ENCODE measurements around the gene STAP2. TPM values are rescaled to one million over a fixed set of nuclear protein-coding genes. Genes with fewer than 3 reads are reported as not detected.
"Not testable (repeated sequence)": the region's sequence is repeated elsewhere in the genome, so short reads cannot be mapped to it uniquely, and the experiment has no call there.

Gene STAP2
- total RNA-seq, 2 donors from 2014 or later, result 17.9 to 31.0 TPM

- intact Hi-C loops (cut with DNase I), result no loop called here
- TF ChIP-seq CTCF (IDR thresholded peaks at IDR 0.05), result no peak
- TF ChIP-seq POLR2A (IDR thresholded peaks at IDR 0.05), result no peak
- Histone ChIP-seq H3K27me3 (no peaks in the 10 kb centered on the region), H3K27ac (no peak overlapping the region), H3K4me3 (no peak overlapping the region), H3K36me3 (replicated peaks in 1 of 2; ENCODE audit: insufficient read depth in 1 of 2, low read depth in 2 of 2) (no peaks in the 10 kb centered on the region), H3K4me1 (no peaks in the 10 kb centered on the region), H3K9me3 (no peaks in the 10 kb centered on the region)
- 73 to 78% methylated on average over 14 to 16 of the region's 16 CpGs for WGBS, 2 donors
- DNase-seq (no peak), ATAC-seq (no peak)
Observed at GRCh38 chr19:4288091-4288777, 50.4 kb downstream of the STAP2 start.

DNA sequence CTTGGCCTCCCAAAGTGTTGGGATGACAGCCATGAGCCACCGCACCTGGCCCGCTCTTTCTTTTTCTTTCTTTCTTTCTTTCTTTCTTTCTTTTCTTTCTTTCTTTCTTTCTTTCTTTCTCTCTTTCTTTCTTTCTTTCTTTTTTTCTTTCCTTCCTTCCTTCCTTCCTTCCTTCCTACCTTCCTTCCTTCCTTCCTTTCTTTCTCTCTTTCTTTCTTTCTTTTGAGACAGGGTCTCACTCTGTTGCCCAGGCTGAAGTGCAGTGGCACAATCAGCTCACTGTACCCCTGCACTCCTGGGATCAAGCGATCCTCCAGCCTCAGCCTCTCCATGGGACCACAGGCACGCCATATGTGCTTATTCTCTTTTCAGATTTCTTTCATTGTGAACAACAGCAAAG is 52.5 kb downstream of the STAP2 start:
- H3K4me3 ChIP-seq; intact Hi-C loops (cut with DNase I); H3K36me3 ChIP-seq (replicated peaks in 1 of 2; ENCODE audit: insufficient read depth in 1 of 2, low read depth in 2 of 2); ATAC-seq; H3K27ac ChIP-seq; H3K4me1 ChIP-seq; DNase-seq; H3K27me3 ChIP-seq; H3K9me3 ChIP-seq: not testable (repeated sequence)
- 71 to 85% methylated on average over 4 of the region's 4 CpGs for WGBS, 2 donors

- H3K36me3 ChIP-seq (replicated peaks in 1 of 2; ENCODE audit: insufficient read depth in 1 of 2, low read depth in 2 of 2), result no peaks in the 10 kb centered on the region
- ATAC-seq (no peak), DNase-seq (no peak)
- TF ChIP-seq CTCF (IDR thresholded peaks at IDR 0.05) (no peak), POLR2A (IDR thresholded peaks at IDR 0.05) (no peak)
- H3K4me1 ChIP-seq, result no peaks in the 10 kb centered on the region
- no peak overlapping the region for H3K4me3 ChIP-seq
- intact Hi-C loops (cut with DNase I), result no loop called here
- WGBS, 2 donors, result 64 to 68% methylated on average over 4 to 6 of the region's 6 CpGs
- H3K9me3 ChIP-seq, result no peaks in the 10 kb centered on the region
- H3K27me3 ChIP-seq, result peaks cover 0 to 4% of the 10 kb centered on the region in 2 donors
- no peak overlapping the region for H3K27ac ChIP-seq
Observed at GRCh38 chr19:4284974-4285373, 53.7 kb downstream of the STAP2 start.

GRCh38 chr19:4284176-4284958 is 54.3 kb downstream of the STAP2 start:
- no peaks in the 10 kb centered on the region for H3K36me3 ChIP-seq (replicated peaks in 1 of 2; ENCODE audit: insufficient read depth in 1 of 2, low read depth in 2 of 2)
- peak in 1 of 4 donors; percentile 30 for DNase-seq
- TF ChIP-seq POLR2A (IDR thresholded peaks at IDR 0.05) (no peak), CTCF (IDR thresholded peaks at IDR 0.05) (no peak)
- H3K4me1 ChIP-seq, result peaks cover 5% of the 10 kb centered on the region
- intact Hi-C loops (cut with DNase I), result no loop called here
- no peaks in the 10 kb centered on the region for H3K9me3 ChIP-seq
- 33 to 38% methylated on average over 16 to 20 of the region's 20 CpGs for WGBS, 2 donors
- peaks cover 0 to 10% of the 10 kb centered on the region in 2 donors for H3K27me3 ChIP-seq
- ATAC-seq, result no peak
- no peak overlapping the region for H3K27ac ChIP-seq
- H3K4me3 ChIP-seq, result no peak overlapping the region

GRCh38 chr19:4279530-4280422 is 58.9 kb downstream of the STAP2 start:
- intact Hi-C loops (cut with DNase I), result no loop called here
- TF ChIP-seq CTCF (IDR thresholded peaks at IDR 0.05) (no peak), POLR2A (IDR thresholded peaks at IDR 0.05) (no peak)
- no peak overlapping the region for H3K4me3 ChIP-seq
- H3K4me1 ChIP-seq, result peaks cover 12% of the 10 kb centered on the region
- ATAC-seq (no peak), DNase-seq (no peak)
- H3K36me3 ChIP-seq (replicated peaks in 1 of 2; ENCODE audit: insufficient read depth in 1 of 2, low read depth in 2 of 2), result no peaks in the 10 kb centered on the region
- no peaks in the 10 kb centered on the region for H3K9me3 ChIP-seq
- peaks cover 0 to 12% of the 10 kb centered on the region in 2 donors for H3K27me3 ChIP-seq
- 3 to 7% methylated on average over 18 to 56 of the region's 71 CpGs for WGBS, 2 donors
- no peak overlapping the region for H3K27ac ChIP-seq
